HEK293T (cell line): ENCODE data around the gene NUMBL.

Source experiments
- ELF4 ChIP-seq: fragments of 450-650 bp; IDR thresholded peaks from 2 replicates; pipeline ENCODE4 v1.6.1; 2017; ENCODE audit warnings: antibody characterized with exemption
- FOXA1 ChIP-seq: fragments of 450-650 bp; IDR thresholded peaks from 2 replicates; pipeline ENCODE4 v1.6.1; 2016; ENCODE audit warnings: mild to moderate bottlenecking
- FOXM1 ChIP-seq: fragments of 450-650 bp; IDR thresholded peaks from 2 replicates; pipeline ENCODE4 v1.6.1; 2017; ENCODE audit warnings: mild to moderate bottlenecking, borderline replicate concordance
- SUZ12 ChIP-seq: fragments of 450-650 bp; IDR thresholded peaks from 2 replicates; pipeline ENCODE4 v1.6.1; 2016; ENCODE audit warnings: mild to moderate bottlenecking

GRCh38 chr19:40629346-40629745 is 61.1 kb downstream of the NUMBL start:
- TF ChIP-seq FOXM1 (no peak), ELF4 (no peak), FOXA1 (no peak), SUZ12 (no peak)
